Upper lobe of left lung (tissue), 6 donors: ENCODE measurements around the gene FAM47E. TPM values are rescaled to one million over a fixed set of nuclear protein-coding genes. Genes with fewer than 3 reads are reported as not detected.

Experiments
- ATAC-seq, 2 donors: fragments of 200-7000 bp; cut with Tn5 transposase; one replicate each; pipeline ENCODE4 v1.9.1; 2022; ENCODE audit warnings: mild to moderate bottlenecking in 2 of 2, moderate library complexity in 2 of 2; ENCODE audit not compliant: low FRiP score in 2 of 2
- DNase-seq, 2 donors: peaks; one replicate each; pipeline ENCODE4 v3.0.0-alpha.2; 2019 to 2020
- H3K27ac ChIP-seq, 4 donors: fragments of 200-600 bp; sonication (generic); one replicate each; pipeline ENCODE4 v1.5.1; 2016 to 2019
- H3K27me3 ChIP-seq, 4 donors: fragments of 200-600 bp; sonication (generic); one replicate each; pipeline ENCODE4 v1.5.1; 2017 to 2019
- H3K36me3 ChIP-seq, 4 donors: fragments of 200-600 bp; sonication (generic); one replicate each; pipeline ENCODE4 v1.5.1; 2016 to 2019
- H3K4me1 ChIP-seq, 4 donors: fragments of 200-600 bp; sonication (generic); one replicate each; pipeline ENCODE4 v1.5.1; 2018 to 2019
- H3K4me3 ChIP-seq, 4 donors: fragments of 200-600 bp; sonication (generic); one replicate each; pipeline ENCODE4 v1.5.1; 2017 to 2019; ENCODE audit warnings: mild to moderate bottlenecking in 2 of 4, moderate library complexity in 1 of 4
- H3K9me3 ChIP-seq, 4 donors: fragments of 200-600 bp; sonication (generic); one replicate each; pipeline ENCODE4 v1.5.1; 2018 to 2019
- CTCF ChIP-seq, 6 experiments: fragments of 450-650 bp in 4 of 6; fragments of 200-600 bp in 2 of 6; sonication (generic) in 2 of 6; IDR thresholded peaks; one replicate each; pipeline ENCODE4 v1.5.1; 2016 to 2019; ENCODE audit warnings: antibody characterized with exemption in 6 of 6
- EP300 ChIP-seq, 4 donors: sonication (generic); formaldehyde crosslinking; IDR thresholded peaks; one replicate each; pipeline ENCODE4 v1.5.1; 2017; ENCODE audit warnings: antibody characterized with exemption in 4 of 4, control low read depth in 2 of 4
- POLR2A ChIP-seq, 4 donors: fragments of 450-650 bp; IDR thresholded peaks; one replicate each; pipeline ENCODE4 v1.5.1; 2016 to 2017; ENCODE audit warnings: antibody characterized with exemption in 4 of 4, mild to moderate bottlenecking in 2 of 4
- POLR2AphosphoS5 ChIP-seq, 2 donors: sonication (generic); formaldehyde crosslinking; IDR thresholded peaks; one replicate each; pipeline ENCODE4 v1.5.1; 2017; ENCODE audit warnings: antibody characterized with exemption in 2 of 2
- WGBS, 2 donors: methylation state at CpG; one replicate each; pipeline ENCODE4 v1.1.5; 2017 to 2018; 5-methylcytosine and 5-hydroxymethylcytosine counted together
- total RNA-seq, 6 donors: library from RNA; depleted of rRNA in 4 of 6; stranded (reverse); fragments of >200 nt in 4 of 6; gene quantifications; one replicate each; pipeline versions ENCODE4 v1.1.0 to v1.2.1, GENCODE V29; 2016 to 2021
- donor health status: DM: no; HTN: no; CAD: no; lungs with moderate emphysema.
- donor health status: DM: no; HTN: yes; CAD: no; lungs with severe emphysema.

FAM47E gene
- total RNA-seq, 6 donors from 2014 or later, result 4.0 to 17.5 (median 6.5) TPM

GRCh38 chr4:76305971-76306881 is 54.7 kb downstream of the FAM47E start, which contains the start of gene STBD1:
STBD1 (plus strand) TSS chr4:76306733; CDS start chr4:76306770, 37 bp downstream.
- peaks cover 0 to 6% (median 2%) of the 10 kb centered on the region in 4 donors for H3K36me3 ChIP-seq
- H3K27ac ChIP-seq, result peak within 1 kb of the TSS; percentile 80 to 91 (median 89)
- WGBS, 2 donors, result 0 to 1% methylated on average over 4 to 55 of the region's 85 CpGs
- no peaks in the 10 kb centered on the region for H3K9me3 ChIP-seq
- no peaks in the 10 kb centered on the region for H3K27me3 ChIP-seq
- DNase-seq, result peak; percentile 89 to 94
- TF ChIP-seq CTCF (IDR thresholded peaks at IDR 0.05) (peak in 2 of 6 experiments; percentile 15 to 26), POLR2A (IDR thresholded peaks at IDR 0.05) (peak in 3 of 4 donors; percentile 12 to 55 (median 40)), EP300 (IDR thresholded peaks at IDR 0.05) (no peak), POLR2AphosphoS5 (IDR thresholded peaks at IDR 0.05) (peak; percentile 40 to 45)
- peak within 1 kb of the TSS; percentile 66 to 91 (median 72) for H3K4me3 ChIP-seq
- peaks cover 20 to 27% (median 24%) of the 10 kb centered on the region in 4 donors for H3K4me1 ChIP-seq
- ATAC-seq, result peak; percentile 88 to 91

GRCh38 chr4:76306882-76307659 is 55.5 kb downstream of the FAM47E start:
- ATAC-seq (peak; percentile 72 to 81), DNase-seq (peak; percentile 72 to 89)
- no peaks in the 10 kb centered on the region for H3K9me3 ChIP-seq
- H3K4me1 ChIP-seq, result peaks cover 14 to 33% (median 24%) of the 10 kb centered on the region in 4 donors
- H3K27ac ChIP-seq, result peak overlapping the region; percentile 80 to 91 (median 89)
- 12 to 40% methylated on average over 9 to 34 of the region's 37 CpGs for WGBS, 2 donors
- H3K27me3 ChIP-seq, result no peaks in the 10 kb centered on the region
- TF ChIP-seq EP300 (IDR thresholded peaks at IDR 0.05), result no peak
- no peak for TF ChIP-seq POLR2A (IDR thresholded peaks at IDR 0.05)
- TF ChIP-seq CTCF (IDR thresholded peaks at IDR 0.05), result peak in 4 of 6 experiments; percentile 2 to 23 (median 17)
- peak overlapping the region; percentile 66 to 91 (median 72) for H3K4me3 ChIP-seq
- peaks cover 0 to 6% (median 2%) of the 10 kb centered on the region in 4 donors for H3K36me3 ChIP-seq

GRCh38 chr4:76307660-76308014 is 56.1 kb downstream of the FAM47E start:
- TF ChIP-seq POLR2A (IDR thresholded peaks at IDR 0.05) (no peak), EP300 (IDR thresholded peaks at IDR 0.05) (no peak), CTCF (IDR thresholded peaks at IDR 0.05) (no peak), POLR2AphosphoS5 (IDR thresholded peaks at IDR 0.05) (no peak)
- DNase-seq (no peak), ATAC-seq (no peak)
- WGBS, 2 donors, result 43 to 53% methylated on average over 4 of the region's 4 CpGs
- Histone ChIP-seq H3K4me1 (peaks cover 12 to 36% (median 25%) of the 10 kb centered on the region in 4 donors), H3K9me3 (no peaks in the 10 kb centered on the region), H3K27ac (peak overlapping the region; percentile 80 to 91 (median 89)), H3K36me3 (peaks cover 0 to 6% (median 2%) of the 10 kb centered on the region in 4 donors), H3K4me3 (peak overlapping the region; percentile 66 to 91 (median 72)), H3K27me3 (no peaks in the 10 kb centered on the region)

- WGBS, 2 donors, result 62 to 70% methylated on average over 6 of the region's 6 CpGs
- ATAC-seq (no peak), DNase-seq (peak in 1 of 2 donors; percentile 25)
- H3K27ac ChIP-seq, result peak overlapping the region in 1 of 4 donors; percentile 39
- H3K36me3 ChIP-seq, result peaks cover 0 to 6% (median 2%) of the 10 kb centered on the region in 4 donors
- no peaks in the 10 kb centered on the region for H3K9me3 ChIP-seq
- H3K4me1 ChIP-seq, result peaks cover 12 to 32% (median 23%) of the 10 kb centered on the region in 4 donors
- H3K27me3 ChIP-seq, result no peaks in the 10 kb centered on the region
- TF ChIP-seq POLR2A (IDR thresholded peaks at IDR 0.05), result no peak
- no peak for TF ChIP-seq POLR2AphosphoS5 (IDR thresholded peaks at IDR 0.05)
- no peak for TF ChIP-seq CTCF (IDR thresholded peaks at IDR 0.05)
- TF ChIP-seq EP300 (IDR thresholded peaks at IDR 0.05), result no peak
- H3K4me3 ChIP-seq, result peak overlapping the region in 1 of 4 donors; percentile 91
These were observed 57.0 kb downstream of the FAM47E start for GRCh38 chr4:76308548-76308947.
